GM21576 (cell line): Measurements from ENCODE around the gene DRC1.
"Not testable (repeated sequence)": the region's sequence is repeated elsewhere in the genome, so short reads cannot be mapped to it uniquely, and the experiment has no call there.

Experiments
- ATAC-seq: cut with Tn5 transposase; IDR thresholded peaks from one replicate; pipeline ENCODE4 v1.9.1; 2021; ENCODE audit warnings: mild to moderate bottlenecking, moderate library complexity; ENCODE audit not compliant: unreplicated experiment

DRC1 gene

GRCh38 chr2:26401739-26402541 lies at the start of gene DRC1:
Gene DRC1, plus strand, starts transcription at chr2:26401920. Its CDS starts 70 bp downstream, at chr2:26401990.
- ATAC-seq: no peak

- no peak for ATAC-seq
Measured at GRCh38 chr2:26352892-26353291, 48.8 kb upstream of the DRC1 start.

GRCh38 chr2:26354469-26354868 lies 47.3 kb upstream of the DRC1 start:
- ATAC-seq: not testable (repeated sequence)

- no peak for ATAC-seq
Measured at GRCh38 chr2:26355038-26355995, 46.4 kb upstream of the DRC1 start.

- ATAC-seq: no peak
Measured at GRCh38 chr2:26356111-26356510, 45.6 kb upstream of the DRC1 start.

- ATAC-seq: no peak
Measured at GRCh38 chr2:26356771-26357170, 44.9 kb upstream of the DRC1 start.

- no peak for ATAC-seq
Measured at GRCh38 chr2:26359886-26360473, 41.7 kb upstream of the DRC1 start.

GRCh38 chr2:26363323-26363722 lies 38.4 kb upstream of the DRC1 start:
- no peak for ATAC-seq

- no peak for ATAC-seq
Measured at GRCh38 chr2:26363958-26364357, 37.8 kb upstream of the DRC1 start.

GRCh38 chr2:26364669-26365068 lies 37.1 kb upstream of the DRC1 start:
- ATAC-seq: no peak

- ATAC-seq: no peak
Measured at GRCh38 chr2:26366957-26367356, 34.8 kb upstream of the DRC1 start.

GRCh38 chr2:26369664-26370063 lies 32.1 kb upstream of the DRC1 start:
- ATAC-seq: not testable (repeated sequence)

GRCh38 chr2:26370909-26371308 lies 30.8 kb upstream of the DRC1 start:
- ATAC-seq: not testable (repeated sequence)

GRCh38 chr2:26376799-26377198 lies 24.9 kb upstream of the DRC1 start:
- no peak for ATAC-seq

GRCh38 chr2:26380281-26380680 lies 21.4 kb upstream of the DRC1 start:
- ATAC-seq: no peak

GRCh38 chr2:26382564-26382963 lies 19.2 kb upstream of the DRC1 start:
- no peak for ATAC-seq

GRCh38 chr2:26384183-26384582 lies 17.5 kb upstream of the DRC1 start:
- no peak for ATAC-seq

- ATAC-seq: no peak
Measured at GRCh38 chr2:26384597-26384996, 17.1 kb upstream of the DRC1 start.

- no peak for ATAC-seq
Measured at GRCh38 chr2:26387189-26387588, 14.5 kb upstream of the DRC1 start.

- ATAC-seq: no peak
Measured at GRCh38 chr2:26394694-26395093, 7.0 kb upstream of the DRC1 start.

GRCh38 chr2:26395394-26395793 lies 6.3 kb upstream of the DRC1 start:
- no peak for ATAC-seq
